ENCODE data around the gene PNPLA4.

PNPLA4 gene, protein sequence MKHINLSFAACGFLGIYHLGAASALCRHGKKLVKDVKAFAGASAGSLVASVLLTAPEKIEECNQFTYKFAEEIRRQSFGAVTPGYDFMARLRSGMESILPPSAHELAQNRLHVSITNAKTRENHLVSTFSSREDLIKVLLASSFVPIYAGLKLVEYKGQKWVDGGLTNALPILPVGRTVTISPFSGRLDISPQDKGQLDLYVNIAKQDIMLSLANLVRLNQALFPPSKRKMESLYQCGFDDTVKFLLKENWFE

DNA sequence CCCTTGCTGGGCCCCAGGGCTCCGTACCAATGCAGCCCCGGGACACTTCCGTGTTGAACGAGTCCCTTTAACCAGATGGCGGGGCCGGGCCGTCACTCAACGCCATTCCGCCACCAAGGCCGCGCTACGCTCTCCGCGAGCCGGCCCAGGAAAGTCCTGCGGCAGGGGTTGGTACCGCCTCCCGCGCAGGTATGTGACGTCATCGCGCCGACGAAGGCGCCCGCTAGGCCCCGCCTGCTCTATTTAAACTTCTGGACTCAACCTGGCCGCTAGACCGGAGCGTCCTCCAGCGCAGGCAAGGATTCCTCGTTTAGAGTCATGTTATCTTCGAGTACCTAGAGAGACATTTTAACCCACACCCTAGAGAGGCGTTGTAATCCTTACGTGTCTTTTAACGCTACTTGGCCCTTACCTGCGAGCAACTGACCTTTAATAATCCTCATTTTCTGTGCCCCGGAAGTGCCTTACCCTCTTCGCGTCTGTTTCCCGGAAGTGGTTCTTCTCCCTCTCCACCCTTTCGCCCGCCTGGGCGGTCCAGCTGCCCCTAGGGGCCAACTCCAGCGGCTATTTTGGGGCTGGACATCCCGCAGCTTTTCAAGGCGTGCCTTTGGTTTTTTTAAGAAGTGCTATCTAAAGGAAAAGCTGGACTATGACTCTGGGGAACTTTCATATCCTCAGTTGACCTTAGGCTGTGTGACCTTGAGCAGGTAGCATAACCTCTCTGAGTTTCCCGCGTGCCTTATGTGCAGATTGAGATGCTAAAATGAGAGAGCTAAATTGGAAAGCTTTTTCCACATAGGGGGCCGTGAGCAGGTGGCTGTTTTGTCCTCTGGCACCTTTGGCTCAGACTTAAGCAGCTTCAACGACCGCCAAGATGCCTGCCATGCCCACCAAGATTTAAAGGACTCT, at the start of gene PNPLA4:
Gene PNPLA4 (minus strand): TSS at position 155 of the 909 bp plus-strand sequence. CDS start 1,294 bp downstream, outside the sequence.
- peak; percentile 63 for DNase-seq (ENCODE audit: low read depth)

DNA sequence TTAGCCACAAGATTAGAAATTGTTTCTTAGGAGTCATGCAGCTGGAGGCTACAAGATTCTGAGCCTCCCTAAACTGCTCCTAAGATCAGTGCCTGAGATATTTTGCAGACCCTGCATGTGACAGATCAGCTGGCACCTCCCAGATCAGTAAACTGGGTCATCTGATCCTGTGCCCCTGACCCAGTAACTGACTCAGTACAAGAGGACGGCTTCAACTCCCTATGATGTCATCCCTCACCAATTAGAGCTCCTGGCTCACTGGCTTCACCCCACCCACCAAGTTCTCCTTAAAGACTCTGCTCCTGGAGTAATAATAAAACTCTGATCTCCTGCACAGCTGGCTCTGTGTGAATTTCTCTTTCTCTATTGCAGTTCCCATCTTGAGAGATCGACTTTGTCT, 45.4 kb upstream of the PNPLA4 start:
- DNase-seq (ENCODE audit: low read depth): no peak

DNA sequence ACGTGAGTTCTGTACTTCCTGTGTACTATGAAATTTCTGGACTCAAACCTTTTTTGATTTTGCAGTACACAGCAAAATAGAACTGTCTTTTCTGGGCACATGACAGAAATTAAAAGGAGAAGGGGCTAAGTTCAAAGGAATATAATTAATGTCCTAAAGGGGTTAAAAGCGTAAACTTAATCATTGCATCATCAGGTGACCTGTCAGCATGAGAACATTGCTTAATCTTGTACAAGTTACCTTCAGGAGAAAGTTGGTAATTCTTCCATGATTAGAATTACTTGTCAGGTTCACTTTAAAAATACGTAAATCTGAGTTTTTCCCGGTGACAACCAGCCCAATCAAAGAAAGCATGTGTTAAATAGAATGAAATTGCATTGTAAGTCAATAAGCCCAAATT, 43.2 kb upstream of the PNPLA4 start:
- DNase-seq (ENCODE audit: low read depth): no peak

DNA sequence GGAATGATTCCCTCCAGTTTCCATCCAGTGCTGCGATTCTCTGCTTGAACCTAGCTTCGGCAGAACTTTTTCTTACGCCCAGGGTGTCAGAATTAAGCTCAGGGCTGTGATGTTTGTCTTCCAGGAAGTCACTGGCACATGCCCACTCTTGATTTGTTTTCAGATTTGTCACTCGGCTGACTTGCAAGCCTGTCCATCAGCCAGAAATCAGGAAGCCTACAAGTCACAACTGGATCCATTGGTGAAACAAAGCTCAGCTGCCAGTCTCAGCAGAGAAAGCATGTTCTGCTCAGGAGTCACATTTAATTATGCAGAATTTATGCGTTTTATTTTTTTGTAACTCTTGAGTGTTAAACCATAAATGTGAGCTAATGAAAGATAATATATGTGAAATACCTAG, 38.2 kb upstream of the PNPLA4 start:
- no peak for DNase-seq (ENCODE audit: low read depth)

DNA sequence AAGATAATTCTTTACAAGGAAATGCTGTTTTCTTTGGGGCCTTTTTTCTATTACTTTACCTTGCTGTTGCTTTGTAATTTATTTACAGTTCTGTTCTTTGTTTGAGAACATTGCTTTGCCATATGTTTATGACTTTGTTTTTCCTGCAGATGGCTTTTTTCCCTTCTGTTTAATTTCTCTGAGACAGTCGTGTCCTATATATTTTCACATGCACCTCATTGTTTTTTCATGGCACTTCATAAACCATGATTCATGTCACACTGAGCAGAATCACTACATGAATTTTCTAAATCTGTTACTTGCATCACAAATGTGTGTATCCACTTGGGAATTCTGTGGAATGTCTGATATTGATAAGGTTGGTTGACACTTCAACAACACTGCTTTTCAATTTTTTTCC, 33.0 kb upstream of the PNPLA4 start:
- DNase-seq (ENCODE audit: low read depth): no peak

DNA sequence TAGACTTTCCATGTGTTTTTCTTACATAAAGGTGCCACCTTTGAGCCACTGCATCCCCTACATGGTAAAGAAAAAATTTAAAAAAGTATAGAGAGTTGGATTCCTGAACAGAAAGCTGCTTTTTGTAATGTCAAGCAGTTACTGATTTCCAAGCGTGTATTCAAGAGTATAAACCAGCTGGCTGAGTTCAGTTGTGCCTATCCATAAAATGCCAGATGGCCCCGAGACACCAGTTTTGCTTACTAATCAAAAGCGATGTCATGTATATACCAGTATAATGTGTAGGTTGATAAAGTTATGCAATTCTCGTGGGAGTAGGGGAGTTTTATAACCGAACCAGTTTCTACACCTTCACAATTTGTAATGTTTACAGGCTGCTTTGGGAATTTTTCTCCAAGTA, 26.2 kb upstream of the PNPLA4 start:
- no peak for DNase-seq (ENCODE audit: low read depth)

DNA sequence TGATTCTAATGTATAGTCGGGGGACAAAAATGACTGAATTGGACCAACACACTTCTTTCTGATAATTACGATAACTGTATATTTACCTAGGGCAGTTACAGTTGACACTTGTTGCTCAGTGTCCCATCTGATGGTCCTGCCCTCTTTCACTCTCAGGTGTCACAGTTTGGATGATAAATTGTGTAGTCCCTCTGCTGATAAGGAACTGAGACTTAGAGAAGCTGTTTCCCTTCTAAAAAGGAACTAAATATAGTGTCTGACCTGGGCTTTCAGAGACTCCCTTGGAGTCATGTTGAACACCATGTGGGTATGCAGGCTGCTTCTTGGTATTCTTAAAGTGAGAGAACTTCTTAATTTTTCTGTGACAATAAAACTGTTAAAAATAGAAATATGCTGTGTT, 23.7 kb upstream of the PNPLA4 start:
- no peak for DNase-seq (ENCODE audit: low read depth)

DNA sequence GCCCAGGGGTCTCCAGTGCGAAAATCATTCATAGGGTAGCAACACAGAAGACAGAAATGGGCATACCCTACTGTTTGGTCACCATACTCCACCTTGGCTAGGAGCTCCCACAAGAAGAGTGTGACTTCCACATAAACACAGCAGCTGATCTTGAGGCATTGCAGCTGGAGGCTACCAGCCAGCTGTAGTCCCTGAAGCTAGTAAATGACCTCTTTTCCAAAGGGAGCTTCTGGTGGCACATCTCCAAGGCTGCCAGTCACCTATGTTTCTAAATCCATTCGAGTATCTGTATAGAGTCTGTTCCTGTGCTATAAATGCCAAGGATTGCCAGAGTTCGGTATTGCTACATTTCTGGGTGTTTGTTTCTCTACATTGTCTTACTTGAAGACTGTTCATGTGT, 21.3 kb upstream of the PNPLA4 start:
- no peak for DNase-seq (ENCODE audit: low read depth)

DNA sequence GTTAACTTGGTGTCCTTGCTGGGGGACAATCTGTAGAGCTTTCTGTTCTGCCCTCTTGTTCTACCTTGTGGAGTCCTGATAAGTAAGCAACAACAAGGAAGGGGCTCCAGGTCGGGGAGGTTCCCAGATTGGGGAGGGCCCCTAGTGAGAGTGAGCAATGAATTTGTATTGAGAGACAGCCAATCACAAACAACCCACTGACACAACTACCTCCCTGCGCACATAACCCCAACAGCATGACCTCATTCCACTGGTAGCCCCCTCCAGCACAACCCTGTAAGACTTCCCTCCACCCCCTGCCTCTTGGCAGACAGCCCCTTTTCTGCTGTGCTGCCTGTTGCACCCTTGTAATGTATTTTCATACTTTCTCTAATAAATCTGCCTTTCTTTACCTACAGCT, 19.7 kb upstream of the PNPLA4 start:
- no peak for DNase-seq (ENCODE audit: low read depth)

DNA sequence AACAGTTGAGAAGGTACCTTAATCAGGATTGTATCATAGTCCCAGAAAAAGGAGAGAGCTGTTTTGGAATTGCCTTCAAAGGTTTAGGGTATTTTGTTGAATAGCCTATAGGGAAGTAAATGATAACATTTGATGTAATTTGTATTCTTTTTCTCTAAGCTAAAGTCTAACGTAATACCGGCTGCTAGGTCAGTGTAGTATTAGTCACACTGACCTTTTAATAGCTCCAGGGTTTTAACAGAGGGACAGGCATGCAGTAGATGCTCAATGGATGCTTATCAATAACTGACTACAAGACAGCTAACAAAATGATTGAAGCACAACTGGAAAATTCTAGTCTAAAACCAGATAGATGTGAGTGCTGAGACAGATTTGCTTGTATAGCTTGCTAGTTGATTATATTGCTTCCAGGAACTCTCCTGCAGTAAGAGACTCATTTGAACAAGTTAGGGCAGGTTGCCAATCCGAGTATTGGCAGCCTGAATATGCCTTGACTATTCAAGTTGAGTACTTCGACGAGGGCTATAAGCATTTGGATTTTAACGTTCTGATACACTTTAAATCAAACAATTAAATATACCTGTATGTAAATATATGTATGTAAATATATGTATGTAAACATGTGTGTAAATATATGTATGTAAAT, 16.5 kb upstream of the PNPLA4 start:
- DNase-seq (ENCODE audit: low read depth): no peak

DNA sequence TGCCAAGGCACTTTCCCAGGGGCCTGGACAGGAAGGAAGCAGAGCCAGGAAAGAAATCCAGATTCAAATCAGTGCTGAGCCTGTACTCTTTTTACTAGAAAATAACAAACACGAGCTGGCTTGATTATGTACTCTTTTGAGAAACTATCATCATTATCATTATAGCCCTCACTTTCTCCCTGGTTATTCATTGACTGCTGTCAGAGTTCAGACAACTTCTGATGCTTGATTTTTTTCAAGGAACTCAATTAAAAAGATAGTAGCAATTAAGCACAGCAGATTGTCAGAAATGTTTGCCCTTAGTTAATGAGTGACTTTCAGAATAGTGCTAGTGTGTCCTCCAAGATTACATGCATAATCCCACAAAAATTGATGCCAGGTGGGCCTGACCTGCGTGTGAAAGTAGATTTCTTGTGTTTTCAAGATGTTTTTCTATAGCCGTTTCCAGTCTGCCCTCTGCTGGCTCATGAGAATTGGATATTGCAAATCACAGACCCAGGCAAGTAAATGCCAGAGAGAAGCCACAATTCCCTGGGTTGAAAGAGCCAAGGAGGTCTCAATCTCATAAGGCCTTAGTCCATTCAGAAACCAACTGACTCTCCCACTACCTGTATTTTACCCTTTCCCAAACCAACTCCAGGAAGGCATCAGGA, 14.3 kb upstream of the PNPLA4 start:
- DNase-seq (ENCODE audit: low read depth): no peak

DNA sequence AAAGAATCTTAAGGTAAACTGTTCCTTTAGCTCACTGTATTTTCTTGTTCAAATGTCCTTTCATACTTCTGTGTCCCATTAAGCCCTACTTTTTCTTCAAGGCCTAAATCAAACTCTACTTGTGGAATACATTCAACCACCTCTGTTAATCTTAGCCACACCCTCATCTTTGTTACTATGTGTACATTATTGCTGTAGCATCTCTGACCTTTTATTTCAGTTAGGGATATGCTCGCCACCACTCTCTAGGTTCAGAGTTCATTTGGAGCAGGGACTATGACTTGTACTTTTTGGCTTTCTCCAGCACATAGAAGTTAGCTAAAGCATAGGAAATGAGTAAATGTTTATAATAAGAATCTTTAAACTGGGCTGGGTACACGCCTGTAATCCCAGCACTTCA, 6.8 kb upstream of the PNPLA4 start:
- DNase-seq (ENCODE audit: low read depth): no peak

DNA sequence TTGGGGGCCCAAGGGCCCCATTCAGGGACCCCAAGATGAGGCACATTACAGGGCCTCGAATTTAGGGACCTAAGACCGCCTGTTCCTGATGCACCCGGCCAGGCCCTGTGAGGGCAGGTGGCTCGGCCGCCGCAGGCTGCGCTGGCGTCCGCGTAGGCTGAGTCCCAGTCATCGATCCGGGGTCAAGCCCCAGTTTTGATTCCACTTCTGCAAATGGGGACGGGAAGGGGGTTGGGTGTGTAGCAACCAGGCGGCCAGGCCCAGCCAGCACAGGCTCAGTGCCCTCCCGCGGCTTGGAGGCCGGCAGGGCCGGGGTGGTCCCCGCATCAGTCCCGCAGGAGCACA, 327 bp downstream of the PNPLA4 start:
- DNase-seq (ENCODE audit: low read depth): no peak

DNA sequence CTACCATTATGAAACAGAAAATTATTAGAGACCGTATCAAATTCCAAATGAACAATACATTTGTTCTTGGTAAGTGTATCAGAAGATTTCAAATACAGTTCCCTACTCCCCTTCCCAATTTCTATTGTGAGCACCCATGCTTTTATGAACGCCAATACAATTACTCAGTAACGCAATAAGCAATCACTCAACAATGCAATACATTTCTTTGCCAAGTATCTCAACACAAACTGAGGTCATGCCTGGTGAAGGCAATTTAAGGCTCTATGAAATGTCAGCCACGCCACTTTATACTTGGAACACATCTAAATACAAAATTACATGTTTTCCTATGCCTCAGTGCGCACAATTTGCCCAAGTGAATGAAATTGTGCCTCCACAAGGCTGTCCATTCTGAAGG, 712 bp downstream of the PNPLA4 start:
- no peak for DNase-seq (ENCODE audit: low read depth)

DNA sequence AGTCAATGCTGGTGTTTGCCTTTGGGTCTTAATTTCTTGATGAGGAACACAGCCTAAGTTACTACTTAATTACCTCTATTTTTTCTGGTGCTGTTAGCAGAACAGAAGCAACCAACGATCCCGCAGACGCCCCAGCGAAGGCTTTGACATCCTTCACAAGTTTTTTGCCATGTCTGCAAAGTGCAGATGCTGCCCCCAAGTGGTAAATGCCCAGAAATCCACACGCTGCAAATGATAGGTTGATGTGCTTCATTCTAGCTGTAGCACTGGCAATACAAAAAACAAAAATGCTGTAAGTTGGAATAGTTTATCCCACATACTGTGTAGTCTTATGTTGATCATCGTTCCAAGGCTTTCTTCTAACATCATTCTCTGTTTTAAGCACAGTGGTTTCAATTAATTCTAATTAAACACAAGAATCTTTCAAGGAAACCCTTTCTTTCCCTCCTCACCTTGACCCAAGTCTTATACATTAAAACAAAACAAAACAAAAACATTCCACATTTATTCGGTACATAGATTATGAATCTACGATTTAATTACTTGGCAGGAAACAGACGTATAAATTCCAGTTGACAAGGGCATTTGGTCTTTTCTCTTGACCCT, 1.2 kb downstream of the PNPLA4 start:
- DNase-seq (ENCODE audit: low read depth): peak; percentile 1

DNA sequence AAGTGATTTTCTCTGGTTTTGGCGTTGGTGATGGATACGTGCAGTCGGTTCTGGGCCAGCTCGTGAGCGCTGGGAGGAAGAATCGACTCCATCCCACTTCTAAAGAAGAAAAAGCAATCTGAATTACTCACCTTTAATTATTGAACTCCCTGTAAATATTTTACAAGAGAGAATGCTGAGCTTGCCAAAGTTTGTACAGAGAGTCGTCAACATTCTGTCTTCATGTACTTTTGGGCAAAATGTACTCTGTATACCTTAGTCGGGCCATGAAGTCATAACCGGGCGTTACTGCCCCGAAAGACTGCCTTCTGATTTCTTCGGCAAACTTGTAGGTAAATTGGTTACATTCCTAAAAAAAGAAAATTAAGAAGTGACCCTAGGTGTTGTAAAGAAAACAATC, 5.5 kb downstream of the PNPLA4 start:
- DNase-seq (ENCODE audit: low read depth): no peak

DNA sequence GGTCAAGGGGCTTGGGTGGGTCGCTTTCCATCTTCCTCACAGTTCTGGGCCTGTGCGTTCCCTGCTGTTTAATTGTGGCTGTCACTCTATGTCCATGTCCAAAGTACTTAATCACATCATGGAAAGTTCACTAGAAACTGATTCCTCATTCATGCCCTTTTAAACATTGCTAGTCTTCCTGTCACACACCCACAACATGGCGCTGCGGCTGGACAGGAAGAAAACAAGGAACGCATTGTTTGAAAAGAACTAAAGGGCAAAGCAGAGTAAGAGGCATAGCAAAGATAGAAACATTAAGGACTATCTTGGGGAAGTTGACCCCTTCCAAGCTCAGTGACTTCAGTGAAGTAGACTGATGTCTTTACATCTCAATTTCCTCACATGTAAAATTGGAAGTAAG, 18.4 kb downstream of the PNPLA4 start:
- no peak for DNase-seq (ENCODE audit: low read depth)

DNA sequence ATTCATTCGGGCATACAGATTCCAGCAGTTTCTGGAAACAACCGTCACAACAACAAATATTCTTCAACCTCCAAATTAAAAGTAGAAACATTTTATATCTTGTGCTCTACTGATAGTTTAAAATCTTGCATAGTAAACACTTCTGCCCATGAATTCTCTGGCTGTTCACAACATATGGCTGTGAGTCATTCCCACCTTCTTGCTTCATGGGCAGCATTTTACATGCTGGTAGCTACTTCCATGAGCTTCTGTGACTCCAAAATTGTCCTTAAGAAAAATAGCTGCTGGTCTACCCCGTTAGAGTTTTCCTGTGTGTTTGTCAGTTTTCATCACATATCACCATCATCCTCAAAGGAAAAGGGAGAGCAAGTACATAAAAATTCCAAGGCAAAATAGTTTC, 22.7 kb downstream of the PNPLA4 start:
- no peak for DNase-seq (ENCODE audit: low read depth)

DNA sequence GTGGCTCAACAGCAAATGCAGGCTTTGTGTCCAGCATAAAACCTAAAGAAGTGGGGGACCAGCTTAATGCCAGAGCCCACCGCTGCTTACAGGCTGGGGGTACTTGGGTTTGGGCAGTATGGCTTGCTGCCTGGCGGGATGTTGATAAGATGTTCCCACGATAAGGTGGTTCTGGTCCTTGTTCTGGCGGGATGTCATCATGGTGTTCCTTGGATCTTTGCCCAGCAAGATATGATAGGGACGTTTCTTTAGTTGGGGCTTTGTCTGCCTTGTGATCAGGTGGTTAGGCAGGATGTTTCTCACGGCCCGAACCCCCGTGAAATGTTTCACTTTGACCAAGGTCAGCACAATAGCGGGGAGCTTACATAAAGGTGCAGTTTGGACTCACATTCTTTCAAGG, 35.3 kb downstream of the PNPLA4 start:
- DNase-seq (ENCODE audit: low read depth): no peak

DNA sequence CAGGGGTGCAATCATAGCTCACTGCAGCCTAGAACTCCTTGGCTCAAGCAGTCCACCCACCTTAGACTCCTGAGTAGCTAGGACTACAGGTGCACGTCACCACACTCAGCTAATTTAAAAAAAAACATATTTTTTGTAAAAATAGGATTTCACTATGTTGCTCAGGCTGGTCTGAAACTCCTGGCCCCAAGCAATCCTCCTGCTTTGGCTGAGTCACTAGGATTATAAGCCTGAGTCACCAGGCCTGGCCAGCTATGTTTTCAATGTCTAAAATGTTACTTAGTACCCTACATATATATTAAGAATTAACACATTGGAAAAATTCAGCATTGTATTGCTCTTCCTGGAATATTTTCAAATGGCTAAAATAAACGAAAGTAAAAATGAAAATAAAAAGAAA, 37.5 kb downstream of the PNPLA4 start:
- no peak for DNase-seq (ENCODE audit: low read depth)

DNA sequence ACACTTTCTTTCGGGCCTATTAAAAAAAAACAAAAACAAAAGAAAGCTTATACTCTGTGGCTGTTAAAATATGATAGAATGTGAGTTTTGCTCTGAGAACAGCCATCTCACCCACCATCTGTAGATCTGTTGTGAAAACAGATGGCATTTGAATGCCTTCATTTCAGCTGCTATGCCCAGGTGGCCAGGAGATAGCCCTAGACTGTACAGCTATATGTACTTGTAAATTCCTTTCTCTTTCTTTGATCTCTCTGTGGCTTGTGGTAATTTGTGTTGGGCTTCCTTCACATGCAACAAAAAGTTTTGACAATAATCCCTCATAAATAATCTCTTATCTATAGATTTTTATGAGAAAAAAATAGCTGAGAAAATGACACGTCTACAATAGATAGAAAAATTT, 38.1 kb downstream of the PNPLA4 start:
- DNase-seq (ENCODE audit: low read depth): no peak

DNA sequence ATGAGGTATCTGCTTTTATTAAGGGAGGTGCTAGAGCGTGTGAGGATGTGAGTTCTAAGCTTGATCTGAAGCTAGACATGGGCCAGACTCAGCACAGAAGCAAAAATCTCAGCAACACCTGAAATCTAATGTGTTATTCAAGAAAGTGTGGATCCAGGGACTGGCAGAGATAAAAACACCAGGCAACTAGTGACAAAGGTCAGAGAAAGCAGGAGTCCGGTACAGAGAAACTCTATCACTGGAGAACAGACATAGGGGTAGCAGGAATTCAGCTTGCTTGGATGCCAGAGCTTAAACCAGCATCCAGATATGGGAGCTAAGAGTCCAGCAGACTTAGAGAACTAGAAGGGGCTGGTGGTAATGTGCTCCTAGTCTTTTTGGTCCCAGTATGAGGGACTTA, 50.3 kb downstream of the PNPLA4 start:
- no peak for DNase-seq (ENCODE audit: low read depth)
